Tibial nerve (tissue), 4 donors: ENCODE data around the gene MAPK11. TPM values are rescaled to one million over a fixed set of nuclear protein-coding genes. Genes with fewer than 3 reads are reported as not detected.

Experiments
- DNase-seq, 2 donors: peaks; one replicate each; pipeline ENCODE4 v3.0.0-alpha.2; 2019; ENCODE audit warnings: low spot score in 2 of 2
- H3K27ac ChIP-seq, 4 donors: fragments of 200-600 bp; sonication (generic) in 3 of 4; one replicate each; pipeline ENCODE4 v1.5.1; 2017 to 2019; ENCODE audit warnings: mild to moderate bottlenecking in 1 of 4
- H3K27me3 ChIP-seq, 2 donors: fragments of 200-600 bp; sonication (generic) in 1 of 2; one replicate each; pipeline versions ENCODE4 v1.5.1 to v1.6.0; 2017 to 2019
- H3K36me3 ChIP-seq, 3 donors: fragments of 200-600 bp; sonication (generic); one replicate each; pipeline ENCODE4 v1.5.1; 2018 to 2019
- H3K4me1 ChIP-seq, 4 donors: fragments of 200-600 bp; sonication (generic) in 3 of 4; one replicate each; pipeline ENCODE4 v1.5.1; 2017 to 2019
- H3K4me3 ChIP-seq, 4 donors: fragments of 200-600 bp; sonication (generic) in 3 of 4; one replicate each; pipeline ENCODE4 v1.5.1; 2017 to 2019; ENCODE audit warnings: mild to moderate bottlenecking in 1 of 4, moderate library complexity in 1 of 4
- H3K9me3 ChIP-seq, 4 donors: fragments of 200-600 bp; sonication (generic) in 3 of 4; one replicate each; pipeline ENCODE4 v1.5.1; 2017 to 2019
- CTCF ChIP-seq, 5 experiments: fragments of 200-600 bp in 3 of 5; fragments of 450-650 bp in 2 of 5; sonication (generic) in 3 of 5; IDR thresholded peaks; one replicate each; pipeline ENCODE4 v1.5.1; 2016 to 2019; ENCODE audit warnings: antibody characterized with exemption in 5 of 5, mild to moderate bottlenecking in 3 of 5, moderate library complexity in 2 of 5
- EP300 ChIP-seq, 2 donors: sonication (generic); formaldehyde crosslinking; IDR thresholded peaks; one replicate each; pipeline ENCODE4 v1.6.1; 2017; ENCODE audit warnings: antibody characterized with exemption in 2 of 2, mild to moderate bottlenecking in 1 of 2
- POLR2A ChIP-seq, 2 donors: fragments of 450-650 bp; IDR thresholded peaks; one replicate each; pipeline ENCODE4 v1.6.1; 2017; ENCODE audit warnings: antibody characterized with exemption in 2 of 2, mild to moderate bottlenecking in 2 of 2, moderate library complexity in 2 of 2
- WGBS, 2 donors: methylation state at CpG; one replicate each; pipeline ENCODE4 v1.1.5; 2018; 5-methylcytosine and 5-hydroxymethylcytosine counted together
- total RNA-seq, 4 donors: library from RNA; depleted of rRNA; stranded (reverse); fragments of >200 nt; gene quantifications; one replicate each; pipeline ENCODE4 v1.1.0, GENCODE V29; 2016

The MAPK11 gene
- total RNA-seq, 4 donors from 2014 or later = 8.7 to 33.3 (median 19.6) TPM

GRCh38 chr22:50293441-50294318, 23.5 kb upstream of the MAPK11 start:
- peak overlapping the region; percentile 15 to 42 (median 33) for H3K4me3 ChIP-seq
- DNase-seq = no peak
- H3K4me1 ChIP-seq = peaks cover 0 to 92% (median 56%) of the 10 kb centered on the region in 4 donors

GRCh38 chr22:50292643-50293440, 22.7 kb upstream of the MAPK11 start:
- WGBS, 2 donors = 24 to 33% methylated on average over 23 to 29 of the region's 29 CpGs
- H3K4me1 ChIP-seq = peaks cover 0 to 90% (median 48%) of the 10 kb centered on the region in 4 donors
- H3K4me3 ChIP-seq = peak overlapping the region; percentile 15 to 42 (median 33)
- DNase-seq = no peak
- TF ChIP-seq EP300 (IDR thresholded peaks at IDR 0.05) = no peak
- TF ChIP-seq POLR2A (IDR thresholded peaks at IDR 0.05) = no peak
- TF ChIP-seq CTCF (IDR thresholded peaks at IDR 0.05) = no peak
- peaks cover 12 to 40% (median 22%) of the 10 kb centered on the region in 3 donors for H3K36me3 ChIP-seq
- H3K27me3 ChIP-seq = no peaks in the 10 kb centered on the region
- H3K27ac ChIP-seq = peak overlapping the region; percentile 54 to 93 (median 82)
- H3K9me3 ChIP-seq = no peaks in the 10 kb centered on the region

More at GRCh38 chr22:50293441-50294318, 23.5 kb upstream of the MAPK11 start:
- Histone ChIP-seq H3K27ac (peak overlapping the region; percentile 54 to 93 (median 82)), H3K9me3 (no peaks in the 10 kb centered on the region), H3K36me3 (peaks cover 5 to 31% (median 15%) of the 10 kb centered on the region in 3 donors), H3K27me3 (no peaks in the 10 kb centered on the region)
- 1 to 9% methylated on average over 22 to 35 of the region's 42 CpGs for WGBS, 2 donors
- TF ChIP-seq EP300 (IDR thresholded peaks at IDR 0.05) (no peak), POLR2A (IDR thresholded peaks at IDR 0.05) (no peak), CTCF (IDR thresholded peaks at IDR 0.05) (no peak)

DNA sequence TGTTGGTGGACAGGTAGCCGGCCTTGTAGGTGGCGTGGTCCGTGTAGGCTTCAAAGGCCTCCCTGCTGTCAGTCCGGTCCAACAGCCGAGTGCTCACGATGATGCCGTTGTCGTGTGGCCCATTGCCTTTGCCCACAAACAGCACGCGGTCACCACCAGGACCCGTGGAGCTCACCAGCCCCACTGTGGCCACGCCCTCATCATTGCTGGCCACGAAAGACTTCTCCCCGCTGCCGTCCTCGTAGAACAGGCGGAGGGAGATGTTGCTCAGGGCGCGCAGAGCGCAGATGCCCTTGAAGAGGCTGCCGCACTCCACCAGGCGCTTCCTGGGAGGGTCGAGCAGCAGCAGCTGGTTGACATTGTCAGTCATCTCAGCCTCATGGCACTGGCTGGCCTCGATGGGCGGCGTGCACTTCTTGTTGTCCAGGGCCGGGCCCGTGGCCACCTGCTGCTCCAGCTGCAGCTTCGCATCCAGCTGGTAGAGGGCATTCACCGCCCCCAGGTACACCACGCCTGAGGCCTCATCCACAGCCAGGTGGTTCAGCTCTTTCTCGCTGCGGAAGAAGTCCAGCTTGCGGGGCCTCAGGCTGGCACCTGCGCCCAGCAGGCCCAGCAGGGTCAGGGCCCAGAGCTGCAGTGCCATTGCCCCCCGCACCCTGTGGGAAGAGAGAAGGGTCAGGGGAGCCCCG, 19.9 kb upstream of the MAPK11 start:
- no peak overlapping the region for H3K27ac ChIP-seq
- H3K27me3 ChIP-seq = no peaks in the 10 kb centered on the region
- H3K4me3 ChIP-seq = no peak overlapping the region
- H3K9me3 ChIP-seq = no peaks in the 10 kb centered on the region
- TF ChIP-seq POLR2A (IDR thresholded peaks at IDR 0.05) (no peak), EP300 (IDR thresholded peaks at IDR 0.05) (no peak), CTCF (IDR thresholded peaks at IDR 0.05) (no peak)
- no peak for DNase-seq
- WGBS, 2 donors = 87 to 90% methylated on average over 27 to 31 of the region's 37 CpGs
- peaks cover 20 to 64% (median 26%) of the 10 kb centered on the region in 3 donors for H3K36me3 ChIP-seq
- peaks cover 0 to 63% (median 31%) of the 10 kb centered on the region in 4 donors for H3K4me1 ChIP-seq

DNA sequence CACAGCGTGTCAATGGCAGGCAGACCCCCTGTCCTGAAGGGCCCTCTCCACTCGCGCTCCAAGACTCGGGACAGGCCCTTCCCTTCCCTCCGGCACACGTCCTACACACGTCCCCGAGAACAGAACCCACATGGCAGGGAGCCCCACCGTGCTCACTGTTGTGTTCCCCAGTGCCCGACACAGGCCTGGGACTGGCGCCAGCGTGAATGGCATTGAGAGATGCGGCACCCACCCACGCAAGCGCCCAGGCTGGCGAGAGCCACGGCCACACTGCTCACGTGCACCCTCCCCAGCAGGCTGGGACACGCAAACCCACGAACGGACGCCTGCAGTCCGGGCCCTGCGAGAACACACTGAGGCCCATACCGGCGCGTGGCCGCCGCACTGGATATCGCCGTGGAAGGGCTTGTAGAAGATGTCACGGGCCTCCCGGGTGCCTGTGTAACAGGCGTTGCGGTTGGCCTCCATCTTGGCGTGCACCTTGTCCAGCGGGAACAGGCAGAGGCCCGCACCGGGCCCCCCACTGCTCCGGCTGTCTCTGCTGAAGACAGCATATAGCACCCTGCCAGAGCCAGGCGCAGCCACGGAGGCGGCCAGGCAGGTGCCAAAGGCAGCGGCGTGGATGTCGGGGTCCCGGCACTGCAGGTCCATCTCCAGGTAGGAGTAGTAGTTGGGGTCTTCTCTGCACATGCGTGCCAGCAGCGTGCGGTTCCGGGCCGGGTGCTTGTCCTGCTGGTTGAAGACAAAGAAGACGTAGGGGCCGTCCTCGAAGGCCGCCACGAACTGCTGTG, 19.2 kb upstream of the MAPK11 start:
- H3K4me1 ChIP-seq = peaks cover 0 to 55% (median 24%) of the 10 kb centered on the region in 4 donors
- H3K27me3 ChIP-seq = no peaks in the 10 kb centered on the region
- no peaks in the 10 kb centered on the region for H3K9me3 ChIP-seq
- H3K36me3 ChIP-seq = peaks cover 20 to 72% (median 28%) of the 10 kb centered on the region in 3 donors
- no peak for TF ChIP-seq POLR2A (IDR thresholded peaks at IDR 0.05)
- TF ChIP-seq EP300 (IDR thresholded peaks at IDR 0.05) = no peak
- TF ChIP-seq CTCF (IDR thresholded peaks at IDR 0.05) = no peak
- WGBS, 2 donors = 86 to 89% methylated on average over 36 to 38 of the region's 57 CpGs
- no peak overlapping the region for H3K27ac ChIP-seq
- no peak for DNase-seq
- H3K4me3 ChIP-seq = no peak overlapping the region
